CMK (cell line): Measurements from ENCODE around the gene RBM47.
"Not testable (repeated sequence)": the region's sequence is repeated elsewhere in the genome, so short reads cannot be mapped to it uniquely, and the experiment has no call there.

ENCODE experiments used
- DNase-seq: peaks from one replicate; pipeline ENCODE4 v3.0.0-alpha.2; 2010; ENCODE audit warnings: low read depth

RBM47 gene

DNA sequence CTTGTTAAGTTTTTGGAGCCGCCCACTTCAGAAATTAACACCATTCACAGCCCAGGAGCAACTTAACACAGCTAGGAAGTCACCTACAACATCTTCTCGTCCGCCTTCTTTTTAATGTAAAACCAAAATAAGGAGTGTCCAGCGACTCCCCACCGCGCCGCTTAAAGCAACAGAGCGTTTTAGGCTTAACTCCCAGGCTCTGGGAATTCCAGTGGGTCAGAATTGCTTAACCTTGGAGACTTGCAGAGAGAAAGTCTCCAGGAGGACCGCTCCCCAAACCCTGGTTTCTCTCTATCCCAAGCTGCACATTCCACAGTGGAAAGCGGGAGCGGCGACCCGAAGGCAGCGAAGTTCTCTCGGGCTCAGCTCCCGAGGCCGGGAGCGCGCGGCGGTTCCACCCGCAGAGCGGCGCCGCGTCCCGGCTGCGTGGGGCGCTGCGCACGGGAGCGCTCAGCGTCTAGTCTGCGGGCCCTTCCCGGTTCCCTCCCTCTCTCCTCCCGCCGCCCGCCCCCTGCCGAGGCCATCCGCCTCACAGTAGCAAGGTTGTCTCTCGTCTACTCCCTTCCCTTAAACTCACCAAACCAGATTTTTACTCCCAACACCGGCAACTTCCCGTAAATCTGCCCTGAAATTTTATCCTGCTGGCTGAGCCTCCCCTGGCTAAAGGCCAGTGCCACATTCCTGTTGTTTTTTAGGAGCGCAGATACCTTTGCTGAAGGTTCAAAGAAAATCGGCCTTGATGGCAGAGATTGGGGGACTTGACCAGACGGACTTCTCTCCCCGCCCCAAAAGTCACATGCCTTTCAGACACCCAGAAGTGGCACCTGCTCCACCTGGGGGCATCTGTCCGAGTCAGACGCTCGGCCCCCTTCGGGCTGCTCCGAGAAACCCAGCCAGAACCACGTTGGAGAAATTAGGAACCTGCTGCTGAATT, at the start of gene RBM47:
RBM47 (minus strand) TSS at position 464 of the 934 bp plus-strand sequence. CDS start 190,971 bp downstream, outside the sequence.
- DNase-seq = no peak

DNA sequence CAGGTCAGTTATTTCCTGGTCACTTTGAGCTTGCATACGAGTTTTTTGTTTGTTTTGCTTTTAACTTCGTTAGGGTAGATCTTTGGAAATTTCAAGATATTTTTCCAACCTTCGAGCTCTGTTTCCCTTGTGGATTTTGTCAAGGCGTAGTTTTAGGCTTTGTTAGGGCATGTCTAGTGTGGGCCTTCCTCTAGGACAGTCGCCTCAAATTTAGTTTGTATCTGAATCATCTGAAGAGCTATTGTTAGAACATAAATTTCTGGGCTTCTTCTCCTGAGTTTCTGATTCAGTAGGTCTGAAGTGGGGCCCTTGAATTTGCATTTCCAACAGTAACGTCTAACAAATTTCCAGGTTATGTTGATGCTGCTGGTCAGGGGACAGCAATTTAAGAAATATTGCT, 48.8 kb upstream of the RBM47 start:
- DNase-seq = no peak

DNA sequence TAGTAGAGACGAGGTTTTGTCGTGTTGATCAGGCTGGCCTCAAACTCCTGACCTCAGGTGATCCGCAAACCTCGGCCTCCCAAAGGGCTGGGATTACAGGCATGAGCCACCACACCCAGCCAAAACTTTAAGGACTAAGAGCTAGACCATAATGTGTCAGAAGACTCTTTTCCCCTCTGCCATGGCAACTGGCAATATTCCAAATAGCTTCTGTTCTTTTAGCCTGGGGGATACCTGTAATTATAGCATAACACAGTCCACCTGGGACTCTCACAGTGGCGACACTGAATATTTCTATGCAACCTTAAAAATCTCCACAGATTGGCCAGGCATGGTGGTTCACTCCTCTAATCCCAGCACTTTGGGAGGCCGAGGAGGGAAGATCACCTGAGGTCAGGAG, 45.5 kb upstream of the RBM47 start:
- DNase-seq = no peak

DNA sequence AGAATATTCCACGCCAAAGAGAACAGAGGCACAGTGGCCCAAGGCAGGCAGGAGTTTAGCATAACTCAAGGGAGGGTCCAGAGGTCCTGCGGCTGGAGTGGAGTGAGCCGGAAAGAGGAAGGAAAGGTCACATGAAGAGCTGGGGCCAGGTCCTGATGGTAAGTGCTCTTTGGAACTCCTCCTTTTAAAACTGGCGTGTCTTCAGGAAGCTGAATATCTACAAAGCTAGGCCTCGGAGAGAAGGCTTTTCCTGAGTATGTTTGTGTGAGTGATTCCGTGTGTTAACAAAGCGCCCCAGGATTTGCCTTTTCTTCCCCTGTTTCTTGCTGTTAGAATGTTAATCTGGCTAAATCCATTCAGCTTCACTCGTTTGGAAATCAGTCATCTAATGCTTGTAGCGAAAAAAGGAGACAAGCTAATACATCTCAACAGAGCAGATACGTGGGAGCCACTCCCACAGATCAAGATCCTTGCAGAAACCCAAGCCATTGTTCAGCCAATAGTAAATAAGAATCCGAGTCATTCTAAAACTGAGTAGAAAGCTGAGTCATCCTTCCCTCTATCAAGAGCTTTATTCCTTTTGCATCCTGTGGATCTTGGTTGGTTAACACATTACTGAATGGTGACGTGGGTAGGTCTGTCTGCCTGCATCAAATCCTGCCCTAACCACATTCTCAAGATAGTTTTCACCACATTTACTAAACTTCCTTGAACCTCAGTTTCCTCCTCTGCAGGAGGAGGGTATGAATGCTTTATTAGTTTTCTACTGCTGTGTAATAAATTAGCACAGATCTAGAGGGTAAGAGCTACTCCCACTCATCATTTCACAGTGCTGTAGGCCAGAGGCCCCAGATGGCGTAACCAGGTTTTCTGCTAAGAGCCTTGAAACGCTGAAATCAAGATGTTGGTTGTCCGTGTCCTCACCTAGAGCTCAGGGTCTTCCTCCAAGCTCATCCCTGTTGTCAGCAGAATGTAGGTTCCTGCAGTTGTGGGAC, 43.2 kb upstream of the RBM47 start:
- DNase-seq = no peak

DNA sequence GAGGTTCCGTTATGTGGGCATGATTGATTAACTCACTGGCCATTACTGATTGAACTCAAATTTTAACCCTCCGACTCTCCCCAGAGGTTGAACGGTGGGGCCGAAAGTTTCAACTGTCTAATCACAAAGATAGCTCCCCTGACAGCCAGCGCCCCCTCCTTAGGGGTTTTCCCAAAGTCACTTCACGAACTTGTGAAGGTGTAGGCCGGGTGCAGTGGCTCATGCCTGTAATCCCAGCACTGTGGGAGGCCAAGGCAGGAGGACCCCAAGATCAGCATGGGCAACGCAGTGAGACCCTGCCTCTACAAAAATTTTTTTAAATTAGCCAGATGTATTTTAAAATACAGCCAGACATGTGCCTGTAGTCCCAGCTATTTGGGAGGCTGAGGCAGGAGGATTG, 39.8 kb upstream of the RBM47 start:
- no peak for DNase-seq

DNA sequence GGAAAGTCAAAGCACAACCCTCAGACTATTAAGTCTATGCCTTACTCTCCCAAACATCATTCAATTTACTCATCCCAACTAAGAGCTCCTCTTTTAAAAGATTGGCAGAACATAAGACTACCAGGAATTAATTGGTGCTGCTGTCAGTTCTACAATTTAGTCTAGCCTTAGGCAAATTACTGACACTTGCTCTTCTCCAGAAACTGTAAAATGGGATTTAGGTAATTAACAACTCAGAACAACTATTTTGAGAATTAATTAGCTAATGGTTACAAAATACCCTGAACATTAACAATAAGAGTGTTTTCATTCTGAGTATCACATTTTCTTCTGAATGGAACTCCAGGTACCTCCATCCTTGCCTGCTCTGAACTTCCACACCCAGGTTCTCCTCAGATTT, 36.2 kb upstream of the RBM47 start:
- DNase-seq = no peak

DNA sequence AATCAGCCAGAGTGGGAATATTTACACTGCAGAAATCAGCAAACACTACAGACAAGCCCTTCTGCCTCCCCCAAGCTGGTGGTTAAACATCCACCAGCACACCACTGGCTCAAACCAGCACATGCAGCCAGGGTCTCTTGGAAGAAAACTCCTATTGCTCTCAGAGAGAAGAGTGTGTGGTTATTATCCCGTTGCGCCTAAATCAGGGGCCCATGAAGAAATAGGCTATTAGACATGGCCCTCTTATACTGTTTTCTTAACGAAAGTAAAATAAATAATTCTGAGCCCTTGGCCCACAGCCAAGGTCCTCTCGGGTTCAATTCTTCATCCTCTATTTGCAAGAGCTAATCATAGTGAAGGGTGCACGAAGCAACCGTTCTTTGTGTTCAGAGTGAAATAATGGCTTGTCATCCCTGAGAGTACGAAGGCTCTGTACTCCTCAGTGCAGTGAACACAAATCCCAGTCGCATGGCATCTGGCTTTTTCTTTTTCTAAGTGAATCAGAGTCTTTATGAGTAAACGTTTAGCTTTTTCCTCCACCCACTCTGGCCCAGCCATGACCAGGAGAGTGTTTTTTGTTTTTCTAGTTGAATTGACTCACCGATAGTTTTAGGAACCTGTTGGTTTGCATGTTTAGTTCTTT, 33.4 kb upstream of the RBM47 start:
- no peak for DNase-seq

DNA sequence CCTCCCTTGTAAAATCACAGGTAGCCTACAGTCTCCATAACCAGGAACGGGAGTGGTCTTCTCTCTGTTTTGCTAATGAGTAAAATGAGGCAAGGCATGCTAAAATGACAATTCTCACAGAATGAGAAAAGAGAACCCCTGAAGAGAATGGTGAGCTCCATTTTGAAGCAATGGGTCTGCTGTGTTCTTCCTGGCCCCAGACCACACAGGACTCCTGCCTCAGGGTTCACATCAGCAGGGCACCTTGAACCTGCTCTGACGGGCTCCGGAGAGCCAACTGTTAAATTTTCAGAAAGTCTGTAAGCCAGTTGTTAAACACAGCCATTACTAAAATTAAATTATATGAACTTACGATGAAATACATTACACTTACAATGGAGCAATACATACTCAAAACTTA, 32.1 kb upstream of the RBM47 start:
- no peak for DNase-seq

DNA sequence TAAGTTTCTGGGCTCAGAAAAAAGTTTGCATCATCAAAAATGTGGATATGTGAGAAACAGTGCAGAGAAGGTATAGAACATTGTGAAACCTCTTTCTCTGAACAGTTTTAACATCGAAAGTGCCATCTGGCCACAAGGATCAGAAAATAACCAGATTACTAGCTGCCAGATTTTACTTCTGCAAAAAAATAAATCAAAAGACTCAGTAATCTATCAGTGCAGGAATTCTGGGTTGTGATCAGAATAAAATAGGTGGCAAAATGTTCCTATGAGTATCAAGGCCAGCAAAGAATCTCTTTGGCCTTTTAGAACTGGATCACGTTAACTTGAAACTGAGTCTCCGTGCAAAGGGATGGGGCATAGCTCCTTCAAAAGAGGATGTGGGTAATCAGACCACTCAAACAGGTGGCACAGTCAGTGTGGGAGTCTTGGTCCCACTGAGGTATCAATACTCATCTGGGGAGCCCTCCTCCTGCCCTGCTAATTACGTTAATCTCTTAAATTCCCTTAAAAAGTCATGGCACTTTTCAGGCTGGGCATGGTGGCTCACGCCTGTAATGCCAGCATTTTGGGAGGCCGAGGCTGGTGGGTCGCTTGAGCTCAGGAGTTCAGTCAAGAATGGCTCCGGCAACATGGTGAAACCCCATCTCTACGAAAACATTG, 26.7 kb upstream of the RBM47 start:
- DNase-seq = no peak

DNA sequence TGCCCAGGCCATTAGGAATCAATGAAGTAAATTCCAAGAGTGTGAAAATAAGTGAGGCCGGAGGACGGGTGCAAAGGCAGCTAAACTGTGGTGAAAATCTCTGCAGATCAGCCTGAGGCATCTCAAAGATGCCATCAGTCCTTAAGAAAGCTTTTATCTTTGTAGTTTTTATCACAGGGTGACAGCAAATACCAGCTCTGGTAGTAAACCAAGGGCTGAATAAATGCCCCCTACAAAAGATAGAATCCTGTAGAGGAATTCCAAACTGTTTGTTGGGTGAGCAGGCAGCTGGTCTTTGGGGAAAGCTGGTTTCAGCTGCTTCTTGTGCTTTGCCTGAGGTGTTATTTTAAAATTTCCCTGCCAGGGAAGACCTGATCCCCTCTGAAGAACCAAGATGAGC, 21.6 kb upstream of the RBM47 start:
- DNase-seq = no peak

DNA sequence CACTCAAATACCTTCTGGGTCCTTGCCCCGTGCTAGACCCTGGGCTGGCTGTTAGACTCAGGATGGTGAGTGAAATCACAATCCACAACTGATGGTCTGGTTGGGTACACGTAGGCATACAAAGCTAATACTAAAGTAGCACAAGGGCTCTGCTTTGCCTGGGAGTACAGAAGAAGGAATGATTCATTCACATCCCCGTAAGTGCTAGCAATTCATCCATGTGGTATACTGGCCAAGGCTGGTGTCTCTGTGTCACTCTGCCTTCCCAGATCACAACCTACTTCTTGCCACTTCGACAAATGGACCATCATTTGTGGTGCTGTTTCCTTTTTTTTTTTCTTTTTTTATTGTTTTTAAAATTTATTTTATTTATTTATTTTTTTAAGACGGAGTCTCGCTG, 19.7 kb upstream of the RBM47 start:
- DNase-seq = no peak

DNA sequence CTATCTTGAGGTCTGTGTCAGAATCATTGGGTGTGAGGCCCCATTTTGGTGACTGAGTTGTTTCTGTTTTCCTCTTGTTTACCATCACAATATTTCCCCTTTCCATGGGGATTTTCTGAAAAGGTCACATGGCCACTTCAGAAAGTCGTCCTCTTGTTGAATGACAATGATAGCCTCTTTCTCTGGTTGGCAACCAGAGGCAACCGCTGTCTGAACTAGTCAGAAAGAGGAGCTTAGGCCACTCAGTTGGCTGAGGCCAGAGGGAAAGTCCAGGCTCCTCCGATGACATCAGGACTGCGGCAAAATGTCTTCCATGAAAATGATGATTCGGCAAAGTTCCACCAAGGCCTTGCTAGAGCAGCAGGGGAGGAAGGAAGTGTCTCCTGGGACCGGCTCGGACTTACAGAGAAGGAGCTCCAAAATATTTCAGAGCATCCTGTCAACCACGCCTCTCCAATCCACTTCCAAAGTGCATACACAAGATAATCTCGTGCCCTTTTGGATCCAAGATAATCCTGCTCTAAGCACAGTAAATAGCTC, 19.1 kb upstream of the RBM47 start:
- no peak for DNase-seq

DNA sequence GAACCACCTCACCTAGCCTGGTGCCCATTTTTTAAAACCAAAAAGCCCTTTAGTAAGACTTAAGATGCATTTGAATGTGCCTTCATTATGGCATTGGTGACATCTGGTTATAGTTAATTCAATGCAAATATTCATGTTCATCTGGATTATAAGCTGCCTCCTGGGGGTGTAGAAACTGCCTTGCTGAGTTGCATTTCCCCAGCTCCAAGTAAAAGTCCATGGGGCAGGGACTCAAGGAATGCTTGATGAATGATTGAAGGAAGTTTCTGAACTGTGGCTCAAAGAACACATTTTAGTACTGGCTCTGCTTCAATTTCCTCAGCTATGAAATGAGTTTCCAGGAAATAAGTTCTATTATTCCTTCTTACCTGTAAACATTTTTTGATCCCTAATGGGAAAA, 18.5 kb upstream of the RBM47 start:
- DNase-seq = no peak

DNA sequence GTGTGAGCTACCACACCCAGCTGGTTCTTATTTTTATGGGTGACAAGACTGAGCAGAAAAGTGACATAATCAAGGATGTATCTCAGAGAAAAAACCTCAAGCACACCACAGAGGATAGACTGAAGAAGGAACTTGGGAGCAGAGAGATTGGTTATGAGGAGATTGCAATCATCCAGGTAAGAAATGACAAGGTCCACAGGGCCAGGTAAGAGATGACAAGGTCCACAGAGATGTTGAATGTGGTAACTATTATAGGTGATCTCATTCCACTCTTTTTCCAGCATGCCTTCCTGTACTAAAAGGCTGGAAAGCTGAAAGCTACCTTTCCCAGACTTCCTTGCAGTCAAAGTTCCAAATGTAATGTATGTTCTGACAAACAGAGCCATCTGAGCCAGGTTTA, 15.9 kb upstream of the RBM47 start:
- no peak for DNase-seq

DNA sequence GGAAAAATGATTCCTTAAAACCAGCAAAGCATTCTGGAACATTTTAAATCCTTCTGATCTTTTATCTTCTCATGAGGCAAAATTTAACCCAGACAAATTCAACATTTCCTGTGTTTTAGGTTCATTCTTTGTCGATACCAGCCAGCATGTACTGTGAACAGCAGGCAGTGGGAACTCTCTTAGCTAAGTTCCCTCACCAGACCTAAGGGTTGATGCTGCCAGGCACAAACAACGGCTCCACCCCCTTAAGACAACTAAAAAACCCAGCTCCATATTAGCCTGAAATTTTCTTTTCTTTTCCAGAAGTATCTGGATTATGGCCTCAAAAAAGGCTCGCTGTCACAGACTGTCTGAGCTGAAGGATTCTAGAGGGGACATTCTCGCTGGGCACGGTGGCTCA, 2.4 kb upstream of the RBM47 start:
- no peak for DNase-seq

DNA sequence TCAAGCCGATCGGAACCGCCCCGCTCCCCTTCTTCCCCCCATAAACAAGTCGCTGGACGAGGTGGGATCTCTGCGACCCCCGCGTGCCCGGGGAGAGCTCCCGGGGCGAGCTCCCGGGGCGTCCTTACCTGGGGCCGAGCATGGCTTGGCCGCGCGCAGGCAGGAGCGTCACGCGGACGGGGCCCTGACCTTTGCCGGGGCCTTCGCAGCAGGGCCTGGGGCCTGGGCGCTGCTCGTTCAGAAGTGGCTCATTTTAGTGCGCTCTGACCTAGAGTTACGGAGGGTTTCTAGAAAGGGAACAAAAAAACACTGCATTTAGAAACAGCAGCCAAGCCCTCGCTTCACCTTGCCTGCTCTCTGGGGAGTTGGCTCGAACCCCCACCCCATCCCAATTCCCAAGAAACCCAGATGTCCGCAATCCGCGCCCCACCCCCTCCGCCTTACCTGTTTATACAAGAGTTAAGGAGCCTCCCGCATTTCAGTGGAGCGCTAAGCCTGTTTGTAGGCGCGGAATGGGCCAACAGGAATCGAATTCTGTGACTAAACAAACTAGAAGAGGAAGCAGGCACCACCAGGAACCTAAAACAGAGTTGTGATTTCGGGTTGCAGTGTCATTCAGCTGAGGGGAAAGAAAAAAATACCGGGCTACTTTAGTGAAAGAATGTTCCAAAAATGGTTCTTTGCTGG, 814 bp upstream of the RBM47 start:
- no peak for DNase-seq

DNA sequence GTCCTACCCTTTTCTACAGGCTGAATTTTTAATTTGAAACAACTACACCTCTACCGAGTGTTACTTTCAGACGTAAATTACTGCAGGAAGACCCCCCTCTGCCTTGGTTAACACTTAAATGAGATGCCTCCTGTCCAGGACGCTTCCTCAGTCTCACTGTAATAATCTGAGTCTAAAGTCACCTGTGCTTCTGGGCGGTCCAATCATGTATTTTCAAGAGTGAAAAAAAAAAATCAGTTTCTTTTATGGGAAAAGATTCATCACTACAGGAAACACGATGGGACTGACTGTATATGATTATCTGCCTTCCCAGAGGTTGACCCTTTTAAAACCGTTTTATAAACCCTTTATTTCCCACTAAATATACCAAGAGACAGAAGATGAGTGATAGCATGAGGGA, 776 bp downstream of the RBM47 start:
- no peak for DNase-seq

DNA sequence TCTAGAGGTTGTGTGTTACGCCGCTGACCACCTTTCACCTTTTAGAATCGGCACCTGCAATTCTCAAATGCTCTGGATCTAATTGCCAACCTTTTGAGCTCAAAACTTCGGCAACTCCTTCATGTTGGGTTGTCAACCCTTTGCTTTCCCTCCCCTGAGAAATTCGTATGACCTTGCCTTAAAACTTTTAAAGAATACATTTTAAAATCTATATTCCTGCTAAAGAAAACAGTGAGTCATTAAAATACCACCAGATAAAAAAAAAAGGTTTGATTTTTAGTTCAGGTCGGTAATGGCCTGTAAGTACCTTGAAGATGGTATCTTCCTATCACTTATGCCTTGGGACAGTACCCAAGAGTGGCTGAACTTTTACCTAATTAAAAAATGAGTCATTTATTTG, 1.3 kb downstream of the RBM47 start:
- not testable (repeated sequence) for DNase-seq

DNA sequence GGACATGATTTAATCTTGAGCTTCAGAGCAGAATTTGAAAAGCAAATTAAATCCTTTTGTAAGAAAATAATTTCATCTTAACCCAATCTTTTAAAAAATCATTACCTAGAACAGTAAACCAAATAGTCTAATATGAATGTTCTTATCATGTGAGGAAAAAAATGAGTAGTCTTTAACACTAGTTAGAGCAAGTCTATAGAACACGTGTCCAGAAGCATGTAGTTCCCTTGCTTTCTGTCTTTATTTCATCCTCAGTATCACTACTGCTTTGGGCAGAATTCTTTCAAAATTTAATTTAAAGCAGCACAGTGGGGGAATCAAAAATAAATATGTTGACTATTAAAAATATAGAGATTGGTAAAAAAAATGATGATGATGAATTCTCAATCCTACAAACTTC, 2.1 kb downstream of the RBM47 start:
- no peak for DNase-seq

DNA sequence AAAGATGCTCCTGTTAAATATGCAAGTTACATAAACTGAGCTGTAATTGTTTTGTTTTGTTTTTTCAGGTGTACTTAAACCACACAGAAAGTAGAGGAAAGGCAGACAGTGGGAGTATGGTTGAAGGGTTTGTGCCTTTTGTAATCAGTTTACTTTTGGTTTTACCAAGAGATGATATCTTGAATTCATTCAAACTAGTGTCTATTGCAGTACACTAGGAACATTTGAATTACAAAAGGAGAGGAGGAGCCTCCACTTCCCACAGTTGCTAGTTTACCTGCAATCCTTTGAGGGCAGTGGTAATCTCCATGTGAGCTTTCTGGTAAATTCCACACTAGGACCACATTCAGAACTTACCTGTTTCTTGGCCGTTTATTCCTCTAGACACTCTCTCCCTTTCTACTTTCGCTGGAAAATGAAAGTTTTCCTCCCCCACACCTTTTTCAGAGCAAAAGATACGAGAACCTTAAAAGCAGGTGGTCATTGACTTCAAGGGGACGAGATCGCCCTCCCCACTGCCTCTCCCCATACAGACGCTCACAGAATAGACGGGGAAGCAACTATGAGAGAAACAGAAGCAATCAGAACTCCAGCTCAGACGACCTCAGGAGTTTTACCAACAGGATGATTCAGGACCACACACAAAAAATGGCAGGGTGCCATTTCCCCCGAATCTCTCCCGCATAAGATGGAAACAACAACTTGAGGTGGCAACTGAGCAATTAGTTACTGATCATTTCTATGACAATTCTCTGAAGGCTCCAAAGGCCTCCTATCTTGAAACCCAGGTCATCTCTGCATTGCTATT, 3.3 kb downstream of the RBM47 start:
- no peak for DNase-seq
